HepG2 (cell line): ENCODE measurements around the gene COQ7. TPM values are rescaled to one million over a fixed set of nuclear protein-coding genes. Genes with fewer than 3 reads are reported as not detected.

ENCODE experiments used
- ADNP ChIP-seq: sonication (generic); formaldehyde crosslinking; IDR thresholded peaks from 2 replicates; pipeline ENCODE4 v1.4.0; 2020; ENCODE audit warnings: missing genetic modification reagents
- ARID3A ChIP-seq: IDR thresholded peaks from 2 replicates; pipeline ENCODE4 v1.6.1; 2012; ENCODE audit warnings: low read depth, low read length, improper control_type of control experiment
- ARID5B ChIP-seq: IDR thresholded peaks from 2 replicates; pipeline ENCODE4 v1.4.0; 2020; ENCODE audit warnings: mild to moderate bottlenecking, missing genetic modification reagents
- ATF2 ChIP-seq: sonication (generic); formaldehyde crosslinking; IDR thresholded peaks from 2 replicates; pipeline ENCODE4 v1.4.0; 2020; ENCODE audit warnings: missing genetic modification reagents
- E2F1 ChIP-seq: sonication (generic); formaldehyde crosslinking; IDR thresholded peaks from 2 replicates; pipeline ENCODE4 v1.5.0; 2020; ENCODE audit warnings: missing genetic modification reagents
- FOXP1 ChIP-seq, 2 experiments: fragments of 450-650 bp in 1 of 2; IDR thresholded peaks; 2 replicates each; pipeline ENCODE4 v1.6.1; 2017 to 2018; ENCODE audit warnings: antibody characterized with exemption in 1 of 2
- KLF16 ChIP-seq, 2 experiments: sonication (generic) in 1 of 2; formaldehyde crosslinking in 1 of 2; IDR thresholded peaks; 2 replicates each; pipeline versions ENCODE4 v1.6.1 to v1.8.0; 2016 to 2023; ENCODE audit warnings: missing genetic modification reagents in 2 of 2, missing compliant biosample characterization in 1 of 2
- MAX ChIP-seq: IDR thresholded peaks from 2 replicates; pipeline ENCODE4 v1.6.1; 2012; ENCODE audit warnings: inconsistent platforms
- NR2F6 ChIP-seq, 2 experiments: IDR thresholded peaks; 2 replicates each; pipeline ENCODE4 v1.6.1; 2016; ENCODE audit warnings: antibody characterized with exemption in 1 of 2, mild to moderate bottlenecking in 1 of 2
- PHF21A ChIP-seq: sonication (generic); formaldehyde crosslinking; IDR thresholded peaks from 2 replicates; pipeline ENCODE4 v1.5.0; 2020; ENCODE audit warnings: mild to moderate bottlenecking, missing genetic modification reagents
- PLSCR1 ChIP-seq: sonication (generic); formaldehyde crosslinking; IDR thresholded peaks from 2 replicates; pipeline ENCODE4 v1.5.0; 2020; ENCODE audit warnings: missing genetic modification reagents, mild to moderate bottlenecking, borderline replicate concordance
- PRDM4 ChIP-seq: sonication (generic); formaldehyde crosslinking; IDR thresholded peaks from 2 replicates; pipeline ENCODE4 v1.9.0; 2021; ENCODE audit warnings: missing genetic modification reagents, borderline replicate concordance
- RARG ChIP-seq: sonication (generic); formaldehyde crosslinking; IDR thresholded peaks from 2 replicates; pipeline ENCODE4 v1.4.0; 2020; ENCODE audit warnings: low read depth, mild to moderate bottlenecking, missing genetic modification reagents
- RELA ChIP-seq: sonication (generic); formaldehyde crosslinking; IDR thresholded peaks from 2 replicates; pipeline ENCODE4 v1.4.0; 2020; ENCODE audit warnings: missing genetic modification reagents
- ZFP36 ChIP-seq: fragments of 150-350 bp; IDR thresholded peaks from 2 replicates; pipeline ENCODE4 v1.6.1; 2018; ENCODE audit warnings: borderline replicate concordance, low read length, low read depth; ENCODE audit not compliant: partially characterized antibody
- polyA plus RNA-seq, 8 experiments: library from polyadenylated mRNA; depleted of rRNA in 3 of 8; stranded (reverse) in 7 of 8; unstranded in 1 of 8; fragments of >200 nt; fragmentation: Illumina TruSeq in 4 of 8; extraction: Trizol in 4 of 8; gene quantifications; 2 replicates each; pipeline versions ENCODE4 v1.2.1 to v1.2.3, GENCODE V29; 2011 to 2016; ENCODE audit warnings: low read depth in 4 of 8, missing spikeins in 1 of 8, mixed read lengths in 1 of 8; ENCODE audit not compliant: insufficient read depth in 1 of 8
- total RNA-seq, 5 experiments: library from RNA; depleted of rRNA; stranded (reverse); fragments of >200 nt; fragmentation: Illumina TruSeq; extraction: Trizol; gene quantifications; 2 replicates each; pipeline ENCODE4 v1.2.3, GENCODE V29; 2016; ENCODE audit warnings: low read depth in 1 of 5

The COQ7 gene
- total and polyA plus RNA-seq, 2 of the 13 experiments (the other 11 are each of a cell fraction or from before 2014, with no cell fraction given), result 20.1 to 45.7 TPM

GRCh38 chr16:19110537-19111360 lies 43.3 kb downstream of the COQ7 start (continued):
- peak; percentile 44 for TF ChIP-seq ARID5B (CRISPR knock-in tag)
- no peak for TF ChIP-seq FOXP1 (IDR thresholded peaks at IDR 0.05)
- TF ChIP-seq FOXP1 (CRISPR knock-in tag; IDR thresholded peaks at IDR 0.05), result no peak
- no peak for TF ChIP-seq RARG (CRISPR knock-in tag)
- peak; percentile 30; the same call in 1 of the 2 replicates for TF ChIP-seq MAX
- no peak for TF ChIP-seq PRDM4 (CRISPR knock-in tag)
- TF ChIP-seq NR2F6 (IDR thresholded peaks at IDR 0.05), result peak; percentile 85
- TF ChIP-seq NR2F6 (CRISPR knock-in tag; IDR thresholded peaks at IDR 0.05), result peak; percentile 32
- TF ChIP-seq PHF21A, result peak; percentile 38; the same call in 1 of the 2 replicates
- TF ChIP-seq E2F1 (CRISPR knock-in tag), result no peak
- peak; percentile 91; the same call in 1 of the 2 replicates for TF ChIP-seq ADNP (CRISPR knock-in tag)
- no peak for TF ChIP-seq PLSCR1 (CRISPR knock-in tag)
- no peak for TF ChIP-seq ATF2
- no peak for TF ChIP-seq ZFP36
- no peak for TF ChIP-seq RELA (CRISPR knock-in tag)
- TF ChIP-seq ARID3A, result peak; percentile 84
- 0 out of 4 replicates have a peak, but pooled peaks of 1 of the 2 experiments have one; percentile 6 for TF ChIP-seq KLF16 (CRISPR knock-in tag; IDR thresholded peaks at IDR 0.05)
